Activated T-cell treated with anti-CD3 and anti-CD28 coated beads for 24 hours (primary cell): ENCODE measurements around the gene ROM1.

Experiments
- DNase-seq: peaks from one replicate; pipeline ENCODE4 v3.0.0-alpha.2; 2020; ENCODE audit warnings: low read depth

ROM1 gene

GRCh38 chr11:62588966-62589637 is 24.0 kb upstream of the ROM1 start:
- no peak for DNase-seq

GRCh38 chr11:62591448-62592145 is 21.5 kb upstream of the ROM1 start, which contains the start of gene TUT1:
TSS of gene TUT1 (minus strand) at chr11:62591523. CDS start at chr11:62591485, 38 bp downstream.
- DNase-seq: peak; percentile 96

GRCh38 chr11:62592146-62592815 is 20.8 kb upstream of the ROM1 start:
- DNase-seq: no peak

GRCh38 chr11:62592989-62593421 is 20.1 kb upstream of the ROM1 start:
- DNase-seq: no peak

GRCh38 chr11:62593434-62594044 is 19.5 kb upstream of the ROM1 start:
- DNase-seq: peak; percentile 59

- no peak for DNase-seq
These were observed 17.9 kb upstream of the ROM1 start for GRCh38 chr11:62595124-62595523.

GRCh38 chr11:62599069-62599696 is 13.9 kb upstream of the ROM1 start:
- peak; percentile 93 for DNase-seq

GRCh38 chr11:62599901-62600300 is 13.2 kb upstream of the ROM1 start:
- DNase-seq: no peak

GRCh38 chr11:62600367-62601121 is 12.5 kb upstream of the ROM1 start:
- no peak for DNase-seq

GRCh38 chr11:62601122-62601371 is 12.0 kb upstream of the ROM1 start:
- DNase-seq: no peak

GRCh38 chr11:62601372-62602140 is 11.5 kb upstream of the ROM1 start, which contains the start of gene MTA2:
TSS of gene MTA2 (minus strand) at chr11:62601865. CDS start at chr11:62601450, 415 bp downstream.
- peak; percentile 100 for DNase-seq

- DNase-seq: no peak
These were observed 10.7 kb upstream of the ROM1 start for GRCh38 chr11:62602141-62603071.

GRCh38 chr11:62603072-62603408 is 10.0 kb upstream of the ROM1 start:
- no peak for DNase-seq

GRCh38 chr11:62603776-62604299 is 9.2 kb upstream of the ROM1 start:
- no peak for DNase-seq

- DNase-seq: no peak
These were observed 8.5 kb upstream of the ROM1 start for GRCh38 chr11:62604460-62605120.

GRCh38 chr11:62605467-62605866 is 7.6 kb upstream of the ROM1 start:
- no peak for DNase-seq

GRCh38 chr11:62605902-62606301 is 7.2 kb upstream of the ROM1 start:
- no peak for DNase-seq

GRCh38 chr11:62607714-62608113 is 5.3 kb upstream of the ROM1 start:
- DNase-seq: no peak

GRCh38 chr11:62608776-62609175 is 4.3 kb upstream of the ROM1 start:
- DNase-seq: no peak
